Activated CD4-positive, alpha-beta T cell treated with anti-CD3 and anti-CD28 coated beads for 1 hour (primary cell): Measurements from ENCODE around the gene DAPK1.

Source experiments
- DNase-seq: peaks from one replicate; pipeline ENCODE4 v3.0.0-alpha.2; 2020

The DAPK1 gene

GRCh38 chr9:87572719-87573118 is 75.1 kb downstream of the DAPK1 start:
- no peak for DNase-seq

DNA sequence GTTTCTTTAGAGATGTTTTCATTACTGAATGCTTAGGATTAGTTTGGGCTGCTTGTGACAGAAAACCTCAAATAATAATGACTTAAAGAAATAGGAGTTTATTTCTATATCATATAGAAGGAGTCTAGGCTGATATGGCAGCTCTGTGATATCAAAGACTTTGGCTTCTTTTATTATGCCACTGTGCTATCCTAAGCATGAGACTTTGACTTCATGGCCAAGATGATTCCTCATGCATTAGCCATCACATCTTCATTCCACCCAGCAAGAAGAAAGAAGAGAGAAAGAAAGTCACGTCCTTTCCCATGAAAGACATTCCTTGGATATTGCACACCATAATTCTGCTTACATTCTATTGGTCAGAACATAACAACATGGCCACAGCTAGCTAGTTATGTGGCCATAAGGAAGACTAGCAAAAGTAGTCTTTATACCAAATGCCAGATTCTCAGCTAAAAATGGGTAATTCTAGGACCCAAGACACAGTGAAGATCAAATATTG is 76.2 kb downstream of the DAPK1 start:
- DNase-seq: no peak

DNA sequence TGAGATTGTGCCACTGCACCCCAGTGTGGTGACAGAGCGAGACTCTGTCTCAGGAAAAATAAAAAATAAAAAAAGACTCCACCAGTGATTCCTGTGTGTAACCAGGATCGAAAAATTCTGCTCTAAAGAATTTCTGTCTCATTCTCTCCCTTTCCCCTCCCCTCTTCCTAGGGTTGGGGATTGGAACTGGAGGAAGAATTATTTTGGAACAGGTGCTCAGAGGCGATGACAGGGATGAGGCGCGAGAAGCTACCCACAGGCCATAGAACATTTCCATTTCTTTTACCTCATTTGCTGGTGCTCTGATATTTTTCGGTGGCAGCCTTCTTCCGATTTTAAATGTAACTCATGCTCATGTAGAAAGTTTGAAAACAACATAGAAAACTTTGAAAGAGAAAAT is 80.1 kb downstream of the DAPK1 start:
- DNase-seq: no peak

- DNase-seq: no peak
Measured at GRCh38 chr9:87578625-87579024, 81.0 kb downstream of the DAPK1 start.

- DNase-seq: no peak
Measured at GRCh38 chr9:87579781-87580541, 82.3 kb downstream of the DAPK1 start.

GRCh38 chr9:87580941-87581438 is 83.3 kb downstream of the DAPK1 start:
- no peak for DNase-seq

- no peak for DNase-seq
Measured at GRCh38 chr9:87581513-87581912, 83.8 kb downstream of the DAPK1 start.

DNA sequence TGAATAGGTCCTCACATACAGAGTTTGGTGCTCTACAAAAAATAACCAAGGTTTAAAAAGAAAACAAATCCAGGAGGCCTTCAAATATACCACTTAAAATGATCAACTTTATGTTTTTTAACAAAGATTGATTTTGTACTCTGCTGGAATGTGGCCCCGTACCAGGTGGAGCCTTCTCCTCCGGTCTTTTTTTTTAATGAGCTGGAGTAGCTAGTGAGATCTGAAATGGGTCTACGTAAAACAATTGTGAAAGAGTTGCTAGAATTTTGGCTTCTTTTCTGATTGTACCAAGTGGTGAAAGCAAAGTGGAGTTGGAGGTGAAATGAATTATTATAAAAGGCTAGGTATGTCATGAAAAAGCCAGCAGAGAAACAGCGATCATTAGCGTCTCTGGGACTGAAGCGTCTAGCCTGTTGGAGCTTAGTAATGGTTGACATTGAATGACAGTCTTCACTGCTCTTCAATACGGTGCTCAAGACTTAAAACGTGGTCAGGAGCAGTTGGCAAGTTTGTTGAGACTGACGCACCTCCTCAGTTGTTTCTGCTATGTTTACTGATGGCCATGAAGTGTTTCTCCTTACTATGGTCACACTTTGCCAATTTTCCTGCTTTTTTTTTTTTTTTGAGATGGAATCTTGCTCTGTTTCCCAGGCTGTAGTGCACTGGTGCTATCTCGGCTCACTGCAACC is 84.4 kb downstream of the DAPK1 start:
- DNase-seq: no peak

- DNase-seq: no peak
Measured at GRCh38 chr9:87584326-87584725, 86.7 kb downstream of the DAPK1 start.

- DNase-seq: no peak
Measured at GRCh38 chr9:87585123-87585855, 87.6 kb downstream of the DAPK1 start.

- no peak for DNase-seq
Measured at GRCh38 chr9:87586731-87587355, 89.2 kb downstream of the DAPK1 start.

DNA sequence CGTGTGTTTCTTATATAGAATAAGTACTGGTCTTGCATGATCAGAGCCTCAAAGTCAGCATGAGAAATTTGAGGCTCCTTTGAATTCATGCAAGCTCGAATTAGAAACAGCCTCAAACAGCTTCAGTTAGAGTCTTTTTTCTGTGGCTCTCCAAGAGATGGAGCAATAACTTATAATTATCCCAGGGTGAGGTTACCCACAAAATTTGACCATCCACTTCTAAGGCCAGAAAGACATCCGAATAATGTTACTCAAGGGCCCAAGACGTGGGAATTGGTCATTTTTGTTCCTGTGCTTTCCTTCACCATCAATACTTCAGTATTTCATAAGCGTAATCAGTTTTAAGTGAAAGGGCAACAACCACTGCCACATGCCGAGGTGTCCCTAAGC is 89.7 kb downstream of the DAPK1 start:
- no peak for DNase-seq

DNA sequence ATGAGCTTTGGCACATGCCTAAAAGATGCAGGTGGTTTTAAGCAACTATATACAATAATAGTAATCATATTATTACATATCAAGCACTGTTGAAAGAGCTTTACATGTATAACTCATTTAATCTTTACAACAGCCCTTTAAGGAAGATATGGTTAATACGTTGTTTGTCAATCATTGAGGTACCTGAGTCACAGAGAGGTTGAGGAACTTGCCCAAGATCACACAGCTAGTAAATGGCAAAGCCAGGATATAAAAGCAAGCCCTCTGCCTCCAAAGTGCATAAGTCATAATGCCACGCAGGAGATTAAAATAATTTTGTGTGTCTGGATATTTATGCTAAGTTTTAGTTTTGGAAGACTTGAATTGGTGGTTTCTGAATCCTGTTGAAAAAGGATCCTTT is 90.2 kb downstream of the DAPK1 start:
- no peak for DNase-seq

GRCh38 chr9:87588339-87588738 is 90.7 kb downstream of the DAPK1 start:
- DNase-seq: no peak

- DNase-seq: no peak
Measured at GRCh38 chr9:87590996-87591395, 93.3 kb downstream of the DAPK1 start.

DNA sequence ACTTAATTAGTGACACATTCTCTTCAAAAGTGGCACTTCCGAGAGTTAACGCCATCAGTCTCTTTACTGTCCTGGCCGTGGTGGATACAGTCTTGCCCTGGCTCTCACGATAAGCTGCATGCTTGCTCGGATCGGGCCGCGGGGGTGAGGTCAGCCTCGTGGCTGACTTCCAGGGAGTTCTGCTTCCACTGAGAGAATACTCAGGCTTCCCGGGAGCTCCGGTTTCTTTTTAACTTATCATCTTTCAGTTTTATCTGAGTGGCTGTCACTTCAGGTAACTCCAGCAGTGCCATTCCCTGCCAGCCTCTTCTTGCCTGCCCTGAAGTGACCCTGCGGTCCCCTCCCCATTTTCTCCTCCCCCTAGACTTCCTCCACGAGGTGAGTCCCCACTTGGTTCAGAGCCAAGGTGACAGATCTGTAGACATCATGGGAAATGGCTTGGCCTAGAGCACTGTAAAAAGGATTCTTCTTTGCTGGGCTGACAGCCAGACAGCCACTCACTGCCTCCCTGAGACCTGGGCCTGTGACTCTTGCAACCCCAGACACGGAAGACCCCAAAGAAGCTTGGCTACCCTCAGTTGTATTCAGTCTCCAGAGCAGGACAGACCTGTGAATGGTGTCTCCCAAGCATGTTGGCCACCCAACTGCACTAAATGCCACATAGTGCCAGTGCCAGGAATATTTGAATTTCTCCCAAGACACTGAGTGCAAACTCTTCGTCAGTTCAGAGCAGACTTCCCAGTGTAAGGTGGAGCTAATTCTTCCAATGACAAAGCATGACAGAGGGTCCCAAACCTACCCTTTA is 95.1 kb downstream of the DAPK1 start:
- no peak for DNase-seq

DNA sequence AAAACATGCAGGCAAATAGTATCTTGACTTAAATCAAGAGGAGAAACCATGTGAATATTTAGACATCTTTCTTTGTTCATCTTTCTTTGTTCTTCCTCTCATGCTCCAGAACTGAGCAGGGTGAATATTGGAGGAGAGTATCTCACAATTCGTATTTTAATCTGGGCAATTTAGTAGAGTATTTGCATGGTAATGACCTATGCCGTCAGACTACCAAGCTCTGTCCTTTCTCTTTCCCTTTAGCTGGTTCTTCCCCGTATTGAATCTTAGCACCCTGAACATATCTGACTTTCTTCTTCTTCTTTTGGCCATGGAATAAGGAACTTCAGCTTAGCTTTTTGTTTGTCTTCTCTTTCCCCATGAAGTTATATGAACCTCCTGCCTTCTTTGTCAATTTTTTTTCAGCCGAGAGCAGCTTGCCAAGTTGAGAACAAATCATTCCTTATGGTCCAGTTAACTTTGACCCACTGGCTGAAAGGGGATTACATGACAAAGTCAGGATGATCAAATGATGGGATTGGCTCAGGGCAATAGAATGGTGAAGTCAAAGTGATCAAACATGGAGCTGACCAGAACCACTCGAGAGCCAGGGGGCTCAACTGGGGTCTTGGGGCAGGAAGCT is 95.8 kb downstream of the DAPK1 start:
- DNase-seq: no peak

DNA sequence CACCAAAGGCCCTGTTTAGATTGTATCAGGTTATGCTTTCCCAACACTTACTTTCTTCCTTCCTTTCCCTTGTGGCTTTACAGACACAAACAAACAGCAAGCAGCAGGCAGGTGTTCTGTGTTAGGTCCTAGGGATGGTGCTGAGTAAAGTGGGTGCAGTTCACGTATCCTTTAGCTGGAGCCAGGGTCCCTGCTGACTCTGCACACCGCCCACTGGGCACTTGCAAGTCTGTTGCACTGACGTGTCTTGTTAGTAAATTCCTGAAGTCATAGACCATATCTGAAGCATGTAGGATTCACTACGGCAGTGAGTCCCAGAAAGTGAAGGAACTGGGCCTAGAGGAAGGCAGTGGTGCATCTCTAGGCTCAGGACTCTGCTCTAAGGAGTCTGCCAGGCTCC is 96.5 kb downstream of the DAPK1 start:
- DNase-seq: no peak

DNA sequence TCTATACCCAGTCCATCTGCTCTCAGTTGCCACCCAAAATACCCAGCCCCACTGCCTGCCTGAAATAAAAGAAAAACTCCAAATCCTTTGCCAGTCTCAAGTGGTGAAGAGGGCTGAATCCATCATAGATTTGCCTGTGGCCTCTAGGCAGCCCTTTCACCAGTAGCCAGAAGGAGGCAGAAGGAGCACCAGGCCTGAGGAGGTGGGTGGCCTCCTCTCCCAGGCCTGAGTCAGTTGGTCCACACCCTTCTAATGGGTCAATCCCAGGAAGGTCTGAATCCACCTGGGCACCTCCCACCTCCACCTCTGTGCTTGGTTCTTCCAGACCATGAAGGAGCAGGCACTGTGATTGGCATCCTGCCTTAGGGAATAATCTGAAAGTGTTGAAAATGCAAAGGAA is 97.0 kb downstream of the DAPK1 start:
- no peak for DNase-seq

DNA sequence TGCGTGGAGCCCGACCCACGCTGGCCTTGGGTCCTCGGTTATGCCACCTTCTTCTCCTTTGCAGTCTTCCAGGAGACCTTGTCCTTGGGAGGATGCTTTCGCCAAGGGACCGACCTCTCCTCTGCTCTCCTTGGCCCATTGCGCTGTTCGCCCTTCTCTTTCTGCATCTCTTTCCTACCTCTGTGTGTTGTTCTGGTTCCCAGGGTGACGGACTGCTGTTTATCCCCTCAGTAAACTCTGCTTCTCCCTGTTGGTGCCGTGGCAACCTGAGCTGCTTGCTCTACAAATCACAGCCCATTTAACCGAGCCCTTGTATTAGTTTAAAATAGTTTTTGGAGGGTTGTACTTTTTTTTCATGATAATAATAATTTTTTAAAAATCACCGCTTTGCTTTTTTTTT is 97.9 kb downstream of the DAPK1 start:
- DNase-seq: no peak

DNA sequence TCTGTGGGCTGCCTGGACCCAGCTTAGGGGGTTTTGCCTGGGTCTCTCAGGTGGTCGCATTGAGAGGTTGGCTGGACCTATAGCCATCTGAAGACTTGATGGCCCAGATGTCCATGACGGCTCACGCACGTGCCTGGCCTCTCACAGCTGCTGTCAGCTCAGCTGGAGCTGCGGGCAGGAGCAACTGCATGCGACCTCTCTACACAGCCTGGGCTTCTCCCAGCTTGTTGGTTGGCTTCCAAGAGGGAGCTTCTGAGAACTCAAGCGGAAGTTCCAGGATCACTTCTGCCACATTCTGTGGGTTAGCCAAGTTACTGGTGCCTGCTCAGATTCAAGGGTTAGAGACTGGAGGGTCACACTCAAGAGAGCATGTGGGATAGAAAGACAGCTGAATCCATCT is 99.2 kb downstream of the DAPK1 start:
- DNase-seq: no peak
